BE2C (cell line): ENCODE measurements around the gene MEX3A.
A peak's percentile ranks its signal among the peaks of the same experiment; 100 is the strongest.
"Not testable (repeated sequence)": the region's sequence is repeated elsewhere in the genome, so short reads cannot be mapped to it uniquely, and the experiment has no call there.

Source experiments
- DNase-seq: peaks from one replicate; pipeline ENCODE4 v3.0.0-alpha.2; 2020
- H3K27me3 ChIP-seq: fragments of 250-450 bp; sonication (Bioruptor Pico); 2 replicates; pipeline ENCODE4 v1.5.1; 2020; ENCODE audit warnings: mild to moderate bottlenecking
- H3K36me3 ChIP-seq: fragments of 250-450 bp; sonication (Bioruptor Pico); 2 replicates; pipeline ENCODE4 v1.5.1; 2020; ENCODE audit warnings: mild to moderate bottlenecking
- H3K4me1 ChIP-seq: fragments of 250-450 bp; sonication (Bioruptor Pico); 2 replicates; pipeline ENCODE4 v1.5.1; 2020
- H3K4me3 ChIP-seq: 2 replicates; pipeline ENCODE4 v1.5.1; 2011; ENCODE audit warnings: low read depth, low read length
- H3K9me3 ChIP-seq: fragments of 250-450 bp; sonication (Bioruptor Pico); 2 replicates; pipeline ENCODE4 v1.5.1; 2020
- TF ChIP-seq, protein P1 (sequence below): IDR thresholded peaks from 2 replicates; pipeline ENCODE4 v1.5.1; 2012; ENCODE audit warnings: mild to moderate bottlenecking, low read depth, low read length

MEX3A gene

DNA sequence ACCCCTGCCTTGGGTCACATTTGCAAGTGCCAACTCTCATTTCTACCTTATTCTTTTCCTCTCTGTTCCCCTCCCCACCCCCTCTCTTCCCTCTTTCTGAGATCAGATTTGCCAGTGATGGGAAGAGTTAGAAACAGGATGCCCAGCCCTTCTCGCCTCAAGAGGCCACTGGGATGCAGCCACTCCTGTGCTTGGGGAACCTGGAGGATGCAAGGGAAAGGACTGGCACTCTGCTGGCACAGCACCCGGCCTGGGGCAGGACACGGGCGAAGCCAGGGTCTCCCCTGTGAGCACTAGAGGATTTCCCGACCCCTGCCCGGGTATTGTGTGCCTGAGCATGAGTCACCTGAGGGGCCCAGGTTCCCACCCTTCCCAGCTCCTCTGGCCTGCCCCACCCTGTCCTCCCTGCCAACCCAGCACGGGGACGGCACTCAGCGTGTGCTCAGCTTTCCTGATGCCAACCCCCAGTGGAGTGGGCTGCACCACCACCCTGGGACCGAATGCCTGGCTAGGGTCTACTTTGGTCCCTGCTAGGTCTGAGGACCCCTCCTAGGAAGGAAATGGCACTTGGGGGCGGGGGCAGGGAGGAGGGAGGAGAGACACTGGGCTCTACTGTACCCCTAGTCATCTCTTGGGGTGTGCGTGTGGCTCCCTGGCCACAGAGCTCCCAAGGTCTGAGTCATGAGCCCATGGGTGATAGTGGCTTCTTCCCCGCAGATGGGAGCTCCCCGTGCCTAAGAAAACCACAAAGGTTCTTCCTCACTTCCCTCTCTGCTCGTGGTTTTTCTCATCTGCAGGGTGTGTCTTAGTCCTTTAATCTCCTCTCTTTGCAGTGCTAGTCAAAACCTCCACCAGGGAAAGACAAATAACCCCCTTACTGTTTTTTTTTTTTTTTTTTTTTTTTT is 44.6 kb upstream of the MEX3A start:
- peaks cover 64% of the 10 kb centered on the region for H3K4me1 ChIP-seq
- H3K27me3 ChIP-seq, result no peaks in the 10 kb centered on the region
- no peaks in the 10 kb centered on the region for H3K9me3 ChIP-seq
- H3K36me3 ChIP-seq, result peaks cover 17% of the 10 kb centered on the region
- H3K4me3 ChIP-seq, result peak overlapping the region; percentile 18
- DNase-seq, result no peak
- TF ChIP-seq, protein P1, sequence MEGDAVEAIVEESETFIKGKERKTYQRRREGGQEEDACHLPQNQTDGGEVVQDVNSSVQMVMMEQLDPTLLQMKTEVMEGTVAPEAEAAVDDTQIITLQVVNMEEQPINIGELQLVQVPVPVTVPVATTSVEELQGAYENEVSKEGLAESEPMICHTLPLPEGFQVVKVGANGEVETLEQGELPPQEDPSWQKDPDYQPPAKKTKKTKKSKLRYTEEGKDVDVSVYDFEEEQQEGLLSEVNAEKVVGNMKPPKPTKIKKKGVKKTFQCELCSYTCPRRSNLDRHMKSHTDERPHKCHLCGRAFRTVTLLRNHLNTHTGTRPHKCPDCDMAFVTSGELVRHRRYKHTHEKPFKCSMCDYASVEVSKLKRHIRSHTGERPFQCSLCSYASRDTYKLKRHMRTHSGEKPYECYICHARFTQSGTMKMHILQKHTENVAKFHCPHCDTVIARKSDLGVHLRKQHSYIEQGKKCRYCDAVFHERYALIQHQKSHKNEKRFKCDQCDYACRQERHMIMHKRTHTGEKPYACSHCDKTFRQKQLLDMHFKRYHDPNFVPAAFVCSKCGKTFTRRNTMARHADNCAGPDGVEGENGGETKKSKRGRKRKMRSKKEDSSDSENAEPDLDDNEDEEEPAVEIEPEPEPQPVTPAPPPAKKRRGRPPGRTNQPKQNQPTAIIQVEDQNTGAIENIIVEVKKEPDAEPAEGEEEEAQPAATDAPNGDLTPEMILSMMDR, result no peak

DNA sequence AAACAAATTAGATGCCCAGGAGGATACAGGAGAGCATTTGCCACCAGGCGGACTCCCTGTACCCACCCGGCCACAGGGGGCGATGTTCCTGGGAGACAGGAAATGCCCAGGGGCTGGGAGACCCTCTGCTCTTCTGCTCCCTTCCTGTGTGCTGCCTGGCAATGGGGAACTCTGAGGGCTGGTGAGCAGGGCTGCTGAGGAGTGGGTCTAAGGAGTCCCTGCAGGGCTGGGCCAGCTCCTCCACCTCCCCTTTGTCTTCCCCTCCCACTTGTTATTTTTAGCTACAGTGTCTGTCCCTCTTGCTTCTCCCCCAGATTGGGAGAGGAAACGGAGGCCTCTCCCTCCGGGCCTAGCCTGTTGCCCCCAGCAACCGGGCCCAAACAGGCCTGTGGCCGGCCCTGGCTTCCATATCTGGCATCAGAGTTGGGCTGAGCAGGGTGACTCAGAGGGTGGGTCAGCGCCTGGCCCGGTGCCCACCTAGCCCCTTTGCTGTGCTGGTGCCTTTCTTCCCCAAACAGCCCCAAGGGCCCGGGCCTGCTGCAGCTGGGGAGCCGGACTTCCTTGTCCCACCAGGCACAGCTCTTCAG is 43.9 kb upstream of the MEX3A start:
- Histone ChIP-seq H3K27me3 (no peaks in the 10 kb centered on the region), H3K4me1 (peaks cover 70% of the 10 kb centered on the region), H3K9me3 (no peaks in the 10 kb centered on the region), H3K4me3 (peak overlapping the region; percentile 18), H3K36me3 (peaks cover 10% of the 10 kb centered on the region)
- DNase-seq, result peak; percentile 98
- TF ChIP-seq, protein P1, result peak; percentile 76

DNA sequence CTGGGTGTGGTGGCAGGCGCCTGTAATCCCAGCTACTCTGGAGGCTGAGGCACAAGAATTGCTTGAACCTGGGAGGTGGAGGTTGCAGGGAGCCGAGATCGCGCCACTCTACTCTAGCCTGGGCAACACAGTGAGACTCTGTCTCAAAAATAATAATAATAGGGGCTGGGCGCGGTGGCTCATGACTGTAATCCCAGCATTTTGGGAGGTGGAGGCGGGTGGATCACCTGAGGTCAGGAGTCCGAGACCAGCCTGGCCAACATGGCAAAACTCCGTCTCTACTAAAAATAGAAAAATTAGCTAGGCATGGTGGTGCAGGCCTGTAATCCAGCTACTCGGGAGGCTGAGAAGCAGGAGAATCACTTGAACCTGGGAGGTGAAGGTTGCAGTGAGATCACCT is 43.3 kb upstream of the MEX3A start:
- peaks cover 70% of the 10 kb centered on the region for H3K4me1 ChIP-seq
- DNase-seq, H3K4me3 ChIP-seq: not testable (repeated sequence)

DNA sequence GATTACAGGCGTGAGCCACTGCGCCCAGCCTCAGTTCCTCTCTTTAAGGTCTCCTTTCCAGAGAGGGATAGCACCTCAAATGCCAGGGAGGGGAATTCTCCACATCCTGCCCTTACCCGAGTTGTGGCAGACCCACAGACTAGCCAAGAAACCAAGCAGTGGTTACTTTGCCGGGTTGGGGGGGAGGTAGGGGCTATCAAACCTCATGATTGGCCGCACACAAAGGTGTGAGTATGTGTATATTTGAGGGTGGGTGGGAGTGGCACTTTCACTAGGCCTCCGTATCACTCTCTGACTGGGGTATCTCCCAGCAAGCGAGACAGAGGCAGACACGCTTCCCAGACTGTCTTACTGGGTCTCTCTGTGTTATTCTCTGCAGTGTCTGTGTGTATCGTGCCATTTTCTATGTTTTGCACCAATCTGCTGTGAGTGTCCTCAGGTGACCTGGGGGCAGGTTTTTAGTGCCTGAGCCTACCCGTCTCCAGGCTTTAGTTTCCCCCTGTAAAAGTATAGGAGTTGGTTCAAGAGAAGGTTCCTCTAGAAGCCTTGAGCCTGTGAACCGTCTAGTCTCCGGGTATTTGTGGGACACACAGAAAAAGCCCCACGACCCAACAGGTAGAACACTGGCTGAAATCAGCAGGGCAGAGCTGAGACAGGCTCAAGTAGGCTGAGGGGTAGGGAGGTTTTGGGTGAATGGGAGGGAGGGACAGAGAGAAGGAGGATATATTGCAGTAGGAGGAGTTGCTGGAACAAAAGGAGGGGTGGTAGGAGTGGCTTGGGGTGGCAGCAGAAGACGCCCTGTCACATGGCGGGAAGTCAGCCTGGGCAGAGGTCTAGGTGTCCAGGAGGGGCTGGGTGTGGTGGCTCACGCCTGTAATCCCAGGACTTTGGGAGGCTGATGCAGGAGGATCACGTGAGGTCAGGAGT is 42.6 kb upstream of the MEX3A start:
- Histone ChIP-seq H3K9me3 (no peaks in the 10 kb centered on the region), H3K27me3 (no peaks in the 10 kb centered on the region), H3K36me3 (peaks cover 9% of the 10 kb centered on the region), H3K4me1 (peaks cover 69% of the 10 kb centered on the region), H3K4me3 (no peak overlapping the region)
- TF ChIP-seq, protein P1, result no peak
- no peak for DNase-seq

More for the DNA sequence above, 43.3 kb upstream of the MEX3A start:
- H3K36me3 ChIP-seq, H3K27me3 ChIP-seq, H3K9me3 ChIP-seq: not testable (repeated sequence)

DNA sequence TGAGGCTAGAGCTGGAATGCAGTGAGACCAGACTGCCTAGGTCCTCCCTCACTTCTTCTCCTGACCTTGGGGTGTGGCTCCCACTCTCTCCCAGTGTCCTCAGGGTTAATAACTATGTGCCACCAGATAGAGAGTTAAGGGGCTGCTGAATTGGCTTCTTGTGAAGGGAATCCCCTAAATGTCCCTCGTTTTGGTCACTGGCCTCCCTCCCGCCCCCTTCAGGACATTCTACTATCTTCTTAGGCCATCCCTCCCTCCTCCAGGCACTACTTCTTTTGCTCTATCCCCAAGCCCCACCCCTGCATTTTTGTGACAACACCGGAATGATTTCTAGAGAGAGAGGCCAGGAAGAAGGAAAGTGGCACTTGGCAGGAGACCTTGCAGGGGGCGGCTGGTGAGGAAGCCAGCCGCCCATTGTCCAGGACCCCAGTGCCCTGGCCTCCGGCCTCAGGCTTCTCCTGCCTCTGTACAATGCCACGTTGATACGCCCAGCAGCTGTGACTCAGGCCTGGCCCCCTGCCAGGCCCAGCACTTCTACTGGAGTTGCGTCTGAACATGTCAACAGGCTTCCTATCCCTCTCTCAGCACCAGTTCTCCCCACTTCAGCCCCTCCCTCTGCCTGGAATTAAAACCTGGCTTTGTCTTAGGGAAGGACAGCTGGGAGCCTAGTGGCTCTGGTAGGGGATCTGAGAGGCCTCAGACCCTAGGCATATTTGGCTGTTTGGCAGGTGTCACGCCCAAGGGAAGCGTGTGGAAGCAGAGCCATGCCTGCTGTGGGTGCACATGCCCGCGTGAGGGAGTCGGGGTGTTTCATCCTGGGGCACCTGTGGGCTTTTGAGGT is 41.3 kb upstream of the MEX3A start:
- peak; percentile 96 for DNase-seq
- H3K9me3 ChIP-seq, result no peaks in the 10 kb centered on the region
- TF ChIP-seq, protein P1, result peak; percentile 44
- H3K27me3 ChIP-seq, result no peaks in the 10 kb centered on the region
- H3K36me3 ChIP-seq, result peaks cover 11% of the 10 kb centered on the region
- peaks cover 59% of the 10 kb centered on the region for H3K4me1 ChIP-seq
- H3K4me3 ChIP-seq, result peak overlapping the region; percentile 8
